Neural progenitor cell (in vitro differentiated cells): Measurements from ENCODE around the gene UNC45A.

Experiments used
- EZH2 ChIP-seq: fragments of 200-600 bp; sonication (generic); IDR thresholded peaks from 2 replicates; pipeline ENCODE4 v1.6.1; 2017; ENCODE audit warnings: antibody characterized with exemption, mild to moderate bottlenecking, moderate library complexity
- TF ChIP-seq, protein P1 (sequence below): fragments of 200-600 bp; sonication (generic); IDR thresholded peaks from 2 replicates; pipeline ENCODE4 v1.5.1; 2017; ENCODE audit warnings: antibody characterized with exemption, mild to moderate bottlenecking

DNA sequence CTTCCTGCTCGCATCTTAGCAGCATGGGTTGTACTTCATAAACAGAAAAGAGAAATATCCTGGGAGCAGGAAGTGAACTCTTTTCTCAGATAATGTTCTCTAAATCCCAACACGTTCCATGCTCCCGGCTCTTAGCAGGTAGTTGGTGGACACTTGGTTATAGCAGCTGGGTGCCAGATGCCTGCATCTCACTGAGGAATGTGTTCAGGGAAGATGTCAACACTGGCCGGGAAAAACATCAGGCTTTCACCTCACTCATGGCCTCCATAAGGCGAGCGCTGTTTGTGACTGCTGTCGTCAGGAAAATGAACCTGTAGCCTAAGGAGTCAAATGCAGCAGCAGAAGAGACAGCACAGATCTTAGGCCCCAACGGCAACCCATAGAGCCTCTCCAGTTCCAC lies 63.7 kb downstream of the UNC45A start:
- TF ChIP-seq, protein P1, sequence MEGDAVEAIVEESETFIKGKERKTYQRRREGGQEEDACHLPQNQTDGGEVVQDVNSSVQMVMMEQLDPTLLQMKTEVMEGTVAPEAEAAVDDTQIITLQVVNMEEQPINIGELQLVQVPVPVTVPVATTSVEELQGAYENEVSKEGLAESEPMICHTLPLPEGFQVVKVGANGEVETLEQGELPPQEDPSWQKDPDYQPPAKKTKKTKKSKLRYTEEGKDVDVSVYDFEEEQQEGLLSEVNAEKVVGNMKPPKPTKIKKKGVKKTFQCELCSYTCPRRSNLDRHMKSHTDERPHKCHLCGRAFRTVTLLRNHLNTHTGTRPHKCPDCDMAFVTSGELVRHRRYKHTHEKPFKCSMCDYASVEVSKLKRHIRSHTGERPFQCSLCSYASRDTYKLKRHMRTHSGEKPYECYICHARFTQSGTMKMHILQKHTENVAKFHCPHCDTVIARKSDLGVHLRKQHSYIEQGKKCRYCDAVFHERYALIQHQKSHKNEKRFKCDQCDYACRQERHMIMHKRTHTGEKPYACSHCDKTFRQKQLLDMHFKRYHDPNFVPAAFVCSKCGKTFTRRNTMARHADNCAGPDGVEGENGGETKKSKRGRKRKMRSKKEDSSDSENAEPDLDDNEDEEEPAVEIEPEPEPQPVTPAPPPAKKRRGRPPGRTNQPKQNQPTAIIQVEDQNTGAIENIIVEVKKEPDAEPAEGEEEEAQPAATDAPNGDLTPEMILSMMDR: no peak
- TF ChIP-seq EZH2: no peak
